ENCODE measurements around the gene CAMK2D.

- TF ChIP-seq EZH2 (IDR thresholded peaks at IDR 0.05) (no peak), POLR2AphosphoS5 (IDR thresholded peaks at IDR 0.05; ENCODE audit: borderline replicate concordance, low read depth, low read length) (no peak), FOXP2 (optimal IDR thresholded peaks at IDR 0.05; ENCODE audit: control extremely low read depth, extremely low read length, insufficient read depth) (no peak)
Measured at GRCh38 chr4:113478032-113478431, 283.5 kb downstream of the CAMK2D start.
